Thyroid gland (tissue), 4 donors: ENCODE data around the gene RPL23. TPM values are rescaled to one million over a fixed set of nuclear protein-coding genes. Genes with fewer than 3 reads are reported as not detected.
A peak's percentile ranks its signal among the peaks of the same experiment; 100 is the strongest.

Experiments
- DNase-seq, 2 donors: peaks; one replicate each; pipeline ENCODE4 v3.0.0-alpha.2; 2019
- H3K27ac ChIP-seq, 3 donors: fragments of 200-600 bp; sonication (generic); 1 replicate in 2 of 3; 2 replicates in 1 of 3; pipeline ENCODE4 v1.5.1; 2016 to 2019; ENCODE audit warnings: mild to moderate bottlenecking in 1 of 3, moderate library complexity in 1 of 3
- H3K27me3 ChIP-seq: fragments of 200-600 bp; sonication (generic); one replicate; pipeline ENCODE4 v1.5.1; 2019
- H3K36me3 ChIP-seq, 2 donors: fragments of 200-600 bp; sonication (generic); one replicate each; pipeline ENCODE4 v1.5.1; 2016 to 2019
- H3K4me1 ChIP-seq, 2 donors: fragments of 200-600 bp; sonication (generic); one replicate each; pipeline ENCODE4 v1.5.1; 2017 to 2019
- H3K4me3 ChIP-seq, 3 donors: fragments of 200-600 bp; sonication (generic); replicated peaks in 1 of 3; 1 replicate in 2 of 3; 2 replicates in 1 of 3; pipeline ENCODE4 v1.5.1; 2016; ENCODE audit warnings: mild to moderate bottlenecking in 1 of 3
- H3K9me3 ChIP-seq: fragments of 200-600 bp; sonication (generic); one replicate; pipeline ENCODE4 v1.5.1; 2017
- CTCF ChIP-seq, 6 experiments: fragments of 200-600 bp in 3 of 6; fragments of 450-650 bp in 3 of 6; sonication (generic) in 3 of 6; IDR thresholded peaks; one replicate each; pipeline ENCODE4 v1.5.1; 2016 to 2019; ENCODE audit warnings: antibody characterized with exemption in 6 of 6, mild to moderate bottlenecking in 2 of 6, inconsistent platforms in 1 of 6, moderate library complexity in 1 of 6
- POLR2A ChIP-seq, 2 donors: fragments of 450-650 bp; IDR thresholded peaks; one replicate each; pipeline ENCODE4 v1.6.1; 2017; ENCODE audit warnings: antibody characterized with exemption in 2 of 2, mild to moderate bottlenecking in 2 of 2, moderate library complexity in 1 of 2
- WGBS, 2 donors: methylation state at CpG; one replicate each; pipeline ENCODE4 v1.1.5; 2017; 5-methylcytosine and 5-hydroxymethylcytosine counted together
- intact Hi-C: fragments of 100-400 bp; cut with DNase I; formaldehyde crosslinking; loops from one replicate; pipeline ENCODE4 v1.15.1; 2023
- total RNA-seq, 4 donors: library from RNA; depleted of rRNA; stranded (reverse); fragments of >200 nt; gene quantifications; one replicate each; pipeline ENCODE4 v1.2.3, GENCODE V29; 2016

RPL23 gene
- total RNA-seq, 4 donors from 2014 or later = 1,055 to 2,735 (median 1,279) TPM

DNA sequence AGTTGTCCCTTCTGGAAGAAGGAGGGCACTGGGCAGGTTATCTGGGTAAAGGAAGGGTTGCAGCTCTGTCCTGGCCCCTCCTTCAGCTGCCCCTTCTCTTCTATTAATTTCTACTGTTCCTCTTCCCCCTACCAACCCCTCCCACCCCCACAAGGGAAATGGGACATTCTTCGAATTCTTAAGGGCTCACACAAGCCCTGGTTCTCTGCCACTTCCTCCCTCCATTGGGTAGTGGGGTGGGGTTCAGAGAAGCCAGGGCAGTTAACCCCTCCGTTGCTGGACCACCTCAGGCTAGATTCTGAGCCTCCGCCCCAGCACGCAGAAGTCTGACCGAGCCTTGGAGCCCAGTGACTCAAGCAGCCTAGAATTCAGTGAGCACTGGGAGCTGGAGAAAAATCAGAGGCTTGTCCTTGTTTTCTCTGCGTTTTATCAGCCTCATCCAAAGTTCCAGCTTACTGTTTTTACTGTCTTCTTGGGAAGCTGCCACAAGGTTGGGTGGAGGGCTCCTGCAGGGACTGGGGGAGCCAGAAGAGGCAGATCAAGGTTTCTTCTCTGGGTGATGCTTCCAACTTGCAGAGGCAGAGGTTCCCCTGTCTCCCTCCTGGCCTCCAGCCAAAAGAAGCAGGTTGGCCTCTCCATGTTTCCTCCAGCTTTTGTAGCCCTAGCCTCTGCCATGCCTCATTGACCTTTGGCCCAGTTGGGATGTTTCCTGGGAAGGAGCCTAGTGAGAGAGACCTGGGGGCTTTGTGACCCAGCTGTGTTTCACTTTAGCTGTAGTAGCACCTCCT lies 26.6 kb upstream of the RPL23 start:
- peak; percentile 68 to 73 for DNase-seq
- no peaks in the 10 kb centered on the region for H3K27me3 ChIP-seq

DNA sequence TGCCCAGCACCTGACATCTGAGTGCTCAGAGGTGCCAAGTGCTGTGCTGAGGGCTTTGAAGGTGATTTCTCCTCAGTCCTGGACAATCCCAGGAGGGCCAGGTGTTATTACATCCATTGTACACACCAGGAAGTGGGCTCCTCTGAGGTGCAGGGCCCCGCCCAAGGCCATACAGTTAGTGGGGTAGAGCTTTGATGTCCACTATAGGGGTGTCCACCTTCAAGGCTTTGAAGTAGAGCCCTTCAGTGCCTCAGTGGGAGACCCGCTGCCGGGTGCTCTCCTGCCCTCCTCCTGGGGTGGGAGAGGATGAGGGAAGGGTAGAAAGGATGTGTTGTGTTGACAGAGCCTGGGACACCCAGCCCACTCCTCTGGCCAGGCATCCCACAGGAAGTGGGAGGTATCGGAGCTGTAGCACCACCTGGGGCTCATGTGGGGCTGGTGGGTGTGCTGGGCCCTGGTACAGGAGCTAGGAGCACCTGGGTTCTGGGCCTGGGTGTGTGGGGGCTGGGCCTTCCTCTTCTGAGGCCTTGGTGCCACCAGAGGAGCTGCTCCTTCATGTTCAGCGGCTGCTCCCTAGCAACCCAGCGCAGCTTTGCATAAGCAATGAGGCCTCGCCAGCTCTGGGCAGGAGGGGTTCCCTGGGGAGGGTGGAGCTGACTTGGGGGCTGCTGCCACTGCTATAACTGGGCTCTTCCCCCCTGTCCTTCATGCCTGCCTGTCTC lies 23.8 kb upstream of the RPL23 start:
- Histone ChIP-seq H3K9me3 (no peaks in the 10 kb centered on the region), H3K4me3 (no peak overlapping the region), H3K27me3 (no peaks in the 10 kb centered on the region), H3K27ac (peak overlapping the region in 2 of 3 donors; percentile 38 to 56), H3K4me1 (peaks cover 66 to 81% of the 10 kb centered on the region in 2 donors), H3K36me3 (no peaks in the 10 kb centered on the region)
- 64 to 77% methylated on average over 5 to 6 of the region's 7 CpGs for WGBS, 2 donors
- intact Hi-C loops = no loop called here
- TF ChIP-seq CTCF (IDR thresholded peaks at IDR 0.05) (no peak), POLR2A (IDR thresholded peaks at IDR 0.05) (no peak)
- no peak for DNase-seq

More for the DNA sequence above, 26.6 kb upstream of the RPL23 start:
- H3K36me3 ChIP-seq = no peaks in the 10 kb centered on the region
- no peak overlapping the region for H3K4me3 ChIP-seq
- peak overlapping the region; percentile 70 to 79 (median 78) for H3K27ac ChIP-seq
- intact Hi-C loops = no loop called here
- TF ChIP-seq POLR2A (IDR thresholded peaks at IDR 0.05) = peak in 1 of 2 donors; percentile 18
- no peak for TF ChIP-seq CTCF (IDR thresholded peaks at IDR 0.05)
- H3K9me3 ChIP-seq = no peaks in the 10 kb centered on the region
- peaks cover 57 to 79% of the 10 kb centered on the region in 2 donors for H3K4me1 ChIP-seq
- 2 to 16% methylated on average over 6 of the region's 6 CpGs for WGBS, 2 donors

DNA sequence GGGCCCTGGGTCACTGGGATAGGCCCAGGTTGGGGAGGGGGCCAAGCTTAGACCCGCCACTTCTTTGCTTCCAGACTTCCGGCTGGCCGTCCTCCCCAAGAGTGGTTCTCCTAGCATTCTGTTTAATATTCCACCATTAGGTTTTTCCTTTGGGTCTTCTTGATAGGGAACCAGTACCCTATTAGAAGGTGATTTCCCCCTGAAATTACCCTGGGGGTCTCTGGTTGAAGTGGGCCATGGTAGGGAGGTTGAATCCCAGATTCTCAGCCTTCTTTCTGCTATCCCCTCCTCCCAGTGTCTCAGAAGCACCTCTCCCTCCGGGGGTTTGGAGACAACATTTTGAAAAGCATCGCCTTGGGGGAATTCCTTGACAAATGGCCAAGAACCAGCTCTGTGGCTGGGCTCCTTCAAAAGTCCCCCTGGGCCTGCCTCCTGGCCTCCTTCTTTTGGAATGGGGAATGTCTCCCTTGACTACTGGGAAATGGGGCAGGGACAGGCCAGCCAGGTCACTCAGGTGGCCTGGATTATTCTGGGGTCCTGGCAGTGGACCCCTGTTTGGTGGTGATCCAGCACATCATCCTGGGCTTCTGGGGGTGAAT lies 22.1 kb upstream of the RPL23 start:
- Histone ChIP-seq H3K27ac (peak overlapping the region in 2 of 3 donors; percentile 52 to 92), H3K9me3 (no peaks in the 10 kb centered on the region), H3K4me1 (peaks cover 65 to 78% of the 10 kb centered on the region in 2 donors), H3K36me3 (no peaks in the 10 kb centered on the region), H3K4me3 (no peak overlapping the region), H3K27me3 (no peaks in the 10 kb centered on the region)
- intact Hi-C loops = no loop called here
- WGBS, 2 donors = 57 to 72% methylated on average over 5 of the region's 5 CpGs
- no peak for DNase-seq
- no peak for TF ChIP-seq POLR2A (IDR thresholded peaks at IDR 0.05)
- TF ChIP-seq CTCF (IDR thresholded peaks at IDR 0.05) = no peak

GRCh38 chr17:38874505-38875400 lies 21.2 kb upstream of the RPL23 start:
- H3K27me3 ChIP-seq = no peaks in the 10 kb centered on the region
- 43 to 55% methylated on average over 6 to 8 of the region's 10 CpGs for WGBS, 2 donors
- no peaks in the 10 kb centered on the region for H3K36me3 ChIP-seq
- H3K27ac ChIP-seq = peak overlapping the region in 2 of 3 donors; percentile 52 to 92
- no peak for TF ChIP-seq POLR2A (IDR thresholded peaks at IDR 0.05)
- TF ChIP-seq CTCF (IDR thresholded peaks at IDR 0.05) = no peak
- no peak overlapping the region for H3K4me3 ChIP-seq
- peaks cover 57 to 69% of the 10 kb centered on the region in 2 donors for H3K4me1 ChIP-seq
- intact Hi-C loops = no loop called here
- H3K9me3 ChIP-seq = no peaks in the 10 kb centered on the region
- peak; percentile 39 to 44 for DNase-seq
